IMR-90 (cell line): ENCODE measurements around the gene ACOX1. TPM values are rescaled to one million over a fixed set of nuclear protein-coding genes. Genes with fewer than 3 reads are reported as not detected.

ENCODE experiments used
- ATAC-seq: fragments of 200-7000 bp; cut with Tn5 transposase; 2 replicates; pipeline ENCODE4 v1.9.1; 2020; ENCODE audit warnings: low read depth, mild to moderate bottlenecking, moderate library complexity
- BruUV-seq: library from RNA; stranded (reverse); fragments of 400-500 nt; replicated peaks from 2 replicates; lab custom pipeline; 2021; lab: Mats Ljungman, UMichigan
- CTCF ChIA-PET: fragments of 300-600 bp; formaldehyde crosslinking; extraction: SDS; loops from one replicate; lab custom pipeline; 2021; ENCODE audit warnings: antibody characterized with exemption; lab: Yijun Ruan, JAX
- POLR2A ChIA-PET: fragments of 300-600 bp; sonication (Branson Sonifier 250); formaldehyde crosslinking; loops from one replicate; lab custom pipeline; 2022; ENCODE audit warnings: antibody characterized with exemption; ENCODE audit not compliant: unreplicated experiment; lab: Charles Lee
- DNase-seq: peaks from one replicate; pipeline ENCODE4 v3.0.0; 2013
- H2AFZ ChIP-seq: replicated peaks from 2 replicates; pipeline ENCODE3; 2013; ENCODE audit warnings: low read length, mild to moderate bottlenecking; ENCODE audit not compliant: poor library complexity
- H2AK5ac ChIP-seq: 2 replicates; pipeline ENCODE4 v1.6.1; 2013; ENCODE audit warnings: low read depth, low read length, inconsistent platforms
- H2AK9ac ChIP-seq: replicated peaks from 2 replicates; pipeline ENCODE3; 2013; ENCODE audit warnings: mild to moderate bottlenecking, low read depth, low read length, moderate library complexity; ENCODE audit not compliant: poor library complexity
- H2BK120ac ChIP-seq: 2 replicates; pipeline ENCODE4 v1.6.1; 2013; ENCODE audit warnings: low read depth, low read length, inconsistent platforms
- H2BK15ac ChIP-seq: 3 replicates; pipeline ENCODE4 v1.6.1; 2013; ENCODE audit warnings: low read depth, low read length, inconsistent platforms
- H2BK20ac ChIP-seq: 2 replicates; pipeline ENCODE4 v1.6.1; 2013; ENCODE audit warnings: low read depth, mild to moderate bottlenecking, inconsistent platforms, low read length, moderate library complexity
- H2BK5ac ChIP-seq: 2 replicates; pipeline ENCODE4 v1.6.1; 2013; ENCODE audit warnings: mild to moderate bottlenecking, low read depth, low read length, inconsistent platforms; ENCODE audit not compliant: poor library complexity, severe bottlenecking
- H3K14ac ChIP-seq: replicated peaks from 2 replicates; pipeline ENCODE4 v1.6.1; 2013; ENCODE audit warnings: low read depth, low read length, inconsistent platforms
- H3K18ac ChIP-seq: 2 replicates; pipeline ENCODE4 v1.6.1; 2013; ENCODE audit warnings: low read depth, low read length, control low read depth
- H3K23ac ChIP-seq: 2 replicates; pipeline ENCODE4 v1.6.1; 2013; ENCODE audit warnings: low read depth, low read length, inconsistent platforms
- H3K27ac ChIP-seq: 2 replicates; pipeline ENCODE4 v1.5.1; 2013; ENCODE audit warnings: mild to moderate bottlenecking, control low read depth, low read length; ENCODE audit not compliant: insufficient read depth
- H3K27me3 ChIP-seq: 2 replicates; pipeline ENCODE4 v1.6.1; 2013; ENCODE audit warnings: low read length; ENCODE audit not compliant: control insufficient read depth, insufficient read depth
- H3K36me3 ChIP-seq: 2 replicates; pipeline ENCODE4 v1.6.1; 2013; ENCODE audit warnings: low read length, mixed read lengths; ENCODE audit not compliant: control insufficient read depth, insufficient read depth
- H3K4ac ChIP-seq: 2 replicates; pipeline ENCODE4 v1.6.1; 2013; ENCODE audit warnings: low read depth, low read length, inconsistent platforms
- H3K4me1 ChIP-seq: 2 replicates; pipeline ENCODE4 v1.6.1; 2013; ENCODE audit warnings: low read length, mixed read lengths; ENCODE audit not compliant: control insufficient read depth, insufficient read depth
- H3K4me2 ChIP-seq: 2 replicates; pipeline ENCODE4 v1.6.1; 2013; ENCODE audit warnings: low read depth, mild to moderate bottlenecking, control low read depth, low read length, moderate library complexity
- H3K4me3 ChIP-seq: 2 replicates; pipeline ENCODE4 v1.5.1; 2013; ENCODE audit warnings: low read depth, mild to moderate bottlenecking, control low read depth, low read length, moderate library complexity; ENCODE audit not compliant: insufficient read depth
- H3K56ac ChIP-seq: 2 replicates; pipeline ENCODE4 v1.6.1; 2013; ENCODE audit warnings: low read length, inconsistent platforms; ENCODE audit not compliant: insufficient read depth; ENCODE audit errors: extremely low read depth
- H3K79me1 ChIP-seq, 2 experiments: 2 replicates each; pipeline ENCODE4 v1.6.1; 2013; ENCODE audit warnings: low read length in 2 of 2, inconsistent platforms in 1 of 2, low read depth in 1 of 2
- H3K9ac ChIP-seq: 2 replicates; pipeline ENCODE4 v1.6.1; 2013; ENCODE audit warnings: low read depth, low read length, control low read depth
- H3K9me1 ChIP-seq: 2 replicates; pipeline ENCODE4 v1.6.1; 2013; ENCODE audit warnings: low read length, inconsistent platforms; ENCODE audit not compliant: insufficient read depth
- H3K9me3 ChIP-seq: 2 replicates; pipeline ENCODE4 v1.6.1; 2013; ENCODE audit warnings: low read length; ENCODE audit not compliant: control insufficient read depth, insufficient read depth
- H4K20me1 ChIP-seq: 2 replicates; pipeline ENCODE4 v1.6.1; 2013; ENCODE audit warnings: low read length, inconsistent platforms; ENCODE audit not compliant: insufficient read depth
- H4K5ac ChIP-seq: 2 replicates; pipeline ENCODE4 v1.6.1; 2013; ENCODE audit warnings: mild to moderate bottlenecking, low read depth, low read length, control low read depth
- H4K8ac ChIP-seq, 2 experiments: 2 replicates each; pipeline ENCODE4 v1.6.1; 2013; ENCODE audit warnings: low read depth in 2 of 2, low read length in 2 of 2, control low read depth in 1 of 2, inconsistent platforms in 1 of 2
- H4K91ac ChIP-seq: 2 replicates; pipeline ENCODE4 v1.6.1; 2013; ENCODE audit warnings: low read depth, low read length, inconsistent platforms; ENCODE audit not compliant: insufficient read depth
- BHLHE40 ChIP-seq: fragments of 150-350 bp; IDR thresholded peaks from 2 replicates; pipeline ENCODE4 v1.6.1; 2016; ENCODE audit warnings: mild to moderate bottlenecking, low read depth, low read length
- CEBPB ChIP-seq: IDR thresholded peaks from 2 replicates; pipeline ENCODE4 v1.6.1; 2012; ENCODE audit warnings: low read depth, low read length, improper control_type of control experiment
- FOS ChIP-seq: fragments of 150-350 bp; IDR thresholded peaks from 2 replicates; pipeline ENCODE4 v1.6.1; 2016; ENCODE audit warnings: low read depth, low read length
- MXI1 ChIP-seq: IDR thresholded peaks from 2 replicates; pipeline ENCODE4 v1.6.1; 2012; ENCODE audit warnings: low read depth, mild to moderate bottlenecking, low read length, moderate library complexity, borderline replicate concordance
- RAD21 ChIP-seq: IDR thresholded peaks from 2 replicates; pipeline ENCODE4 v1.6.1; 2012; ENCODE audit warnings: low read length, improper control_type of control experiment
- RFX5 ChIP-seq: IDR thresholded peaks from 2 replicates; pipeline ENCODE4 v1.8.0; 2012; ENCODE audit warnings: low read depth, mild to moderate bottlenecking, low read length, moderate library complexity
- SMC3 ChIP-seq: fragments of 150-350 bp; IDR thresholded peaks from 2 replicates; pipeline ENCODE4 v1.6.1; 2016; ENCODE audit warnings: low read depth, mild to moderate bottlenecking, antibody characterized with exemption, low read length, moderate library complexity
- WGBS, 2 experiments: methylation state at CpG; one replicate each; pipeline versions ENCODE4 v1.1.5 to v1.1.7; 2013; ENCODE audit warnings: missing lambda C conversion rate in 2 of 2; ENCODE audit not compliant: insufficient read length in 1 of 2; ENCODE audit errors: extremely low coverage in 2 of 2; 5-methylcytosine and 5-hydroxymethylcytosine counted together
- dilution Hi-C: fragments of 300-500 bp; cut with HindIII; formaldehyde crosslinking; loops from one replicate; pipeline ENCODE4 v1.14.3; 2018; ENCODE audit warnings: low sequenced_read_pairs; ENCODE audit not compliant: unreplicated experiment
- in situ Hi-C: fragments of 300-500 bp; cut with MboI; formaldehyde crosslinking; loops from 3 replicates; pipeline ENCODE4 v1.14.3; 2019; ENCODE audit warnings: low sequenced_read_pairs, inconsistent platforms, mixed read lengths
- intact Hi-C: fragments of 100-400 bp; cut with micrococcal nuclease; formaldehyde crosslinking; loops from 2 replicates; pipeline ENCODE4 v1.10.0; 2022
- polyA plus RNA-seq, 3 experiments: library from polyadenylated mRNA; depleted of rRNA; stranded (reverse); fragments of >200 nt; gene quantifications; 2 replicates each; pipeline ENCODE4 v1.2.3, GENCODE V29; 2012; ENCODE audit warnings: low replicate concordance in 1 of 3
- total RNA-seq: library from RNA; depleted of rRNA; stranded (reverse); fragments of >200 nt; gene quantifications from 2 replicates; pipeline ENCODE4 v1.2.3, GENCODE V29; 2012
- TF ChIP-seq, protein P1 (sequence below): conservative IDR thresholded peaks from 2 replicates; pipeline ENCODE4 v1.5.1; 2012; ENCODE audit warnings: mild to moderate bottlenecking, low read depth, low read length, improper control_type of control experiment
- TF ChIP-seq, protein P2 (sequence below): fragments of 150-350 bp; IDR thresholded peaks from 2 replicates; pipeline ENCODE4 v1.6.1; 2016; ENCODE audit warnings: low read depth, mild to moderate bottlenecking, low read length, moderate library complexity, borderline replicate concordance
- TF ChIP-seq, protein P3 (sequence below): fragments of 150-350 bp; IDR thresholded peaks from 2 replicates; pipeline ENCODE4 v1.6.1; 2017; ENCODE audit warnings: mild to moderate bottlenecking, antibody characterized with exemption, low read length, low read depth

Gene ACOX1
- total and polyA plus RNA-seq, 2 of the 4 experiments (the other 2 are of a cell fraction) = 16.1 to 94.8 TPM

DNA sequence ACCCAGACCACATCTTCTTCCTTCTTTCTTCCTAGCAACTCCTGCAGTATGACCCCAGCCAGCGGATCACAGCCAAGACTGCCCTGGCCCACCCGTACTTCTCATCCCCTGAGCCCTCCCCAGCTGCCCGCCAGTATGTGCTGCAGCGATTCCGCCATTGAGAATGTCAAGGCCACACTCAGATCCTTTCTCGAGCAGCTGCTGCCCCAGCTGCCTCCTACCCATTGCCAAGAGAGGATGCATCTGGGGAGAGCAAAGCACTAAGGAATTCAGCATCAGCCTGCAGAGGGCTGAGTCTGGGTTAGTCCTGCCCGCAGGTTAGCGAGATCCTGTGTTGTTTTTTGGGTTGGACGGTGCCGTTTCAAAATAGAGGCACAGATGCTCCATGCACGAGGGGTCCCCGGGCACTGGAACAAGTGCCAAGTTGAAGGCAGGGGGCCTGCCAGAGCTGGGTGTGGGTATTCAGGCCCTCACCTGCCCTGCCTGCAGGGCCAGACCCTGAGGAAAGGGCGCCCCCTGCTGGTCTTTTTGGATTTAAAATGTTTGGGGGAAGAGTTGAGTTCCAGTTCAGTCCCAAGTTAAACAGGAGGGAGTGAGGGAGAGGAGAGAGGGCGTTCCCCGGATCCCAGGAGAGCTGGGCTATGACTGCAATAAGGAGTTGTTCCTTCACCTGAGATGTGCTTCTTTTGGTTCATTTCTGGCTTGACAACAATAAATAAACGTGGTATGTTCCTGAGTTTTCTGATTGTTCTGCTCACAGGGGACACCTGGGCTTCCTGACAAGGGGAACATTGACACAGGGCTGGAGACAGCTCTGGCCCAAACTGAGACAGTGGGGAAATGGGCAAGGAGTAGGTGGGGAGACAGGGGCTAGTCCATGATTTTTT, 26.5 kb upstream of the ACOX1 start:
- peaks cover 7% of the 10 kb centered on the region for H3K4me1 ChIP-seq
- no peaks in the 10 kb centered on the region for H4K20me1 ChIP-seq
- in situ Hi-C loops = loop anchor here (5.0 kb wide), 1 partner anchor 93 kb away; no protein-coding TSS in a partner anchor
- H2AFZ ChIP-seq = peak overlapping the region; percentile 18
- H3K4me3 ChIP-seq = no peak overlapping the region
- 0 out of 2 replicates have a peak overlapping the region, but pooled peaks have one; percentile 5 for H3K27ac ChIP-seq
- 62% methylated on average over 14 of the region's 16 CpGs; no CpG with 5 or more reads in 1 of the 2 experiments for WGBS, 2 experiments
- no peaks in the 10 kb centered on the region for H3K27me3 ChIP-seq
- no peaks in the 10 kb centered on the region for H3K9me3 ChIP-seq
- H3K79me1 ChIP-seq = peaks cover 0 to 3% of the 10 kb centered on the region in 2 experiments; a peak in 1 of 4 replicates
- no peak overlapping the region for H3K56ac ChIP-seq
- peak overlapping the region; percentile 61 to 66; a peak in 2 of 4 replicates for H4K8ac ChIP-seq
- DNase-seq (peak; percentile 63), ATAC-seq (peak; percentile 78)
- POLR2A ChIA-PET = no interaction called here
- H2BK120ac ChIP-seq = no peak overlapping the region
- TF ChIP-seq, protein P1, sequence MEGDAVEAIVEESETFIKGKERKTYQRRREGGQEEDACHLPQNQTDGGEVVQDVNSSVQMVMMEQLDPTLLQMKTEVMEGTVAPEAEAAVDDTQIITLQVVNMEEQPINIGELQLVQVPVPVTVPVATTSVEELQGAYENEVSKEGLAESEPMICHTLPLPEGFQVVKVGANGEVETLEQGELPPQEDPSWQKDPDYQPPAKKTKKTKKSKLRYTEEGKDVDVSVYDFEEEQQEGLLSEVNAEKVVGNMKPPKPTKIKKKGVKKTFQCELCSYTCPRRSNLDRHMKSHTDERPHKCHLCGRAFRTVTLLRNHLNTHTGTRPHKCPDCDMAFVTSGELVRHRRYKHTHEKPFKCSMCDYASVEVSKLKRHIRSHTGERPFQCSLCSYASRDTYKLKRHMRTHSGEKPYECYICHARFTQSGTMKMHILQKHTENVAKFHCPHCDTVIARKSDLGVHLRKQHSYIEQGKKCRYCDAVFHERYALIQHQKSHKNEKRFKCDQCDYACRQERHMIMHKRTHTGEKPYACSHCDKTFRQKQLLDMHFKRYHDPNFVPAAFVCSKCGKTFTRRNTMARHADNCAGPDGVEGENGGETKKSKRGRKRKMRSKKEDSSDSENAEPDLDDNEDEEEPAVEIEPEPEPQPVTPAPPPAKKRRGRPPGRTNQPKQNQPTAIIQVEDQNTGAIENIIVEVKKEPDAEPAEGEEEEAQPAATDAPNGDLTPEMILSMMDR = peak; percentile 76
- TF ChIP-seq, protein P2, sequence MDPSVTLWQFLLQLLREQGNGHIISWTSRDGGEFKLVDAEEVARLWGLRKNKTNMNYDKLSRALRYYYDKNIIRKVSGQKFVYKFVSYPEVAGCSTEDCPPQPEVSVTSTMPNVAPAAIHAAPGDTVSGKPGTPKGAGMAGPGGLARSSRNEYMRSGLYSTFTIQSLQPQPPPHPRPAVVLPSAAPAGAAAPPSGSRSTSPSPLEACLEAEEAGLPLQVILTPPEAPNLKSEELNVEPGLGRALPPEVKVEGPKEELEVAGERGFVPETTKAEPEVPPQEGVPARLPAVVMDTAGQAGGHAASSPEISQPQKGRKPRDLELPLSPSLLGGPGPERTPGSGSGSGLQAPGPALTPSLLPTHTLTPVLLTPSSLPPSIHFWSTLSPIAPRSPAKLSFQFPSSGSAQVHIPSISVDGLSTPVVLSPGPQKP = no peak
- TF ChIP-seq BHLHE40 = no peak
- no peak for TF ChIP-seq MXI1
- no peak for TF ChIP-seq FOS
- no peak for TF ChIP-seq CEBPB
- TF ChIP-seq, protein P3, sequence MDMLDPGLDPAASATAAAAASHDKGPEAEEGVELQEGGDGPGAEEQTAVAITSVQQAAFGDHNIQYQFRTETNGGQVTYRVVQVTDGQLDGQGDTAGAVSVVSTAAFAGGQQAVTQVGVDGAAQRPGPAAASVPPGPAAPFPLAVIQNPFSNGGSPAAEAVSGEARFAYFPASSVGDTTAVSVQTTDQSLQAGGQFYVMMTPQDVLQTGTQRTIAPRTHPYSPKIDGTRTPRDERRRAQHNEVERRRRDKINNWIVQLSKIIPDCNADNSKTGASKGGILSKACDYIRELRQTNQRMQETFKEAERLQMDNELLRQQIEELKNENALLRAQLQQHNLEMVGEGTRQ = no peak
- no peak for TF ChIP-seq RFX5
- TF ChIP-seq RAD21 = peak; percentile 75
- peak; percentile 71 for TF ChIP-seq SMC3
- no peak overlapping the region for H2BK5ac ChIP-seq
- intact Hi-C loops = loop anchor here (1.0 to 5.0 kb wide), 2 partner anchors 100 to 292 kb away; no protein-coding TSS in a partner anchor
- dilution Hi-C loops = no loop called here
- no peak overlapping the region for H3K9ac ChIP-seq
- no peak overlapping the region for H2BK20ac ChIP-seq
- H2BK15ac ChIP-seq = no peak overlapping the region
- H3K23ac ChIP-seq = no peak overlapping the region
- no TSS peak for BruUV-seq
- H4K91ac ChIP-seq = no peak overlapping the region
- CTCF ChIA-PET = interaction anchor here (1.1 to 2.0 kb wide), 4 partner anchors 9 to 100 kb away, joined by 3 to 7 read pairs (median 6); partner anchors contain the start of genes ACOX1, MRPL38 and TEN1
- H3K14ac ChIP-seq = 0 out of 2 replicates have a peak overlapping the region, but pooled peaks have one; percentile 37
- peak overlapping the region; percentile 59; the same call in 1 of the 2 replicates for H2AK5ac ChIP-seq
- H4K5ac ChIP-seq = peak overlapping the region; percentile 0; the same call in 1 of the 2 replicates
- no peak overlapping the region for H3K4me2 ChIP-seq
- peaks cover 2% of the 10 kb centered on the region; the same call in 1 of the 2 replicates for H3K36me3 ChIP-seq
- H2AK9ac ChIP-seq = peak overlapping the region; percentile 21
- H3K4ac ChIP-seq = no peak overlapping the region; the same call in 1 of the 2 replicates
- no peak overlapping the region for H3K18ac ChIP-seq
- no peaks in the 10 kb centered on the region for H3K9me1 ChIP-seq
